Esophagus muscularis mucosa (tissue), 4 donors: Measurements from ENCODE around the gene SLTM.

ENCODE experiments used
- CTCF ChIP-seq, 3 experiments: fragments of 200-600 bp in 2 of 3; fragments of 450-650 bp in 1 of 3; sonication (generic) in 2 of 3; IDR thresholded peaks; one replicate each; pipeline ENCODE4 v1.5.1; 2017 to 2019; ENCODE audit warnings: antibody characterized with exemption in 3 of 3, mild to moderate bottlenecking in 2 of 3, moderate library complexity in 1 of 3
- EP300 ChIP-seq: sonication (generic); formaldehyde crosslinking; IDR thresholded peaks from one replicate; pipeline ENCODE4 v1.6.1; 2017; ENCODE audit warnings: antibody characterized with exemption
- POLR2A ChIP-seq: fragments of 450-650 bp; IDR thresholded peaks from one replicate; pipeline ENCODE4 v1.6.1; 2017; ENCODE audit warnings: antibody characterized with exemption, moderate library complexity, mild to moderate bottlenecking, low read depth
- POLR2AphosphoS5 ChIP-seq, 2 donors: sonication (generic); formaldehyde crosslinking; IDR thresholded peaks; one replicate each; pipeline ENCODE4 v1.6.1; 2017; ENCODE audit warnings: antibody characterized with exemption in 2 of 2

DNA sequence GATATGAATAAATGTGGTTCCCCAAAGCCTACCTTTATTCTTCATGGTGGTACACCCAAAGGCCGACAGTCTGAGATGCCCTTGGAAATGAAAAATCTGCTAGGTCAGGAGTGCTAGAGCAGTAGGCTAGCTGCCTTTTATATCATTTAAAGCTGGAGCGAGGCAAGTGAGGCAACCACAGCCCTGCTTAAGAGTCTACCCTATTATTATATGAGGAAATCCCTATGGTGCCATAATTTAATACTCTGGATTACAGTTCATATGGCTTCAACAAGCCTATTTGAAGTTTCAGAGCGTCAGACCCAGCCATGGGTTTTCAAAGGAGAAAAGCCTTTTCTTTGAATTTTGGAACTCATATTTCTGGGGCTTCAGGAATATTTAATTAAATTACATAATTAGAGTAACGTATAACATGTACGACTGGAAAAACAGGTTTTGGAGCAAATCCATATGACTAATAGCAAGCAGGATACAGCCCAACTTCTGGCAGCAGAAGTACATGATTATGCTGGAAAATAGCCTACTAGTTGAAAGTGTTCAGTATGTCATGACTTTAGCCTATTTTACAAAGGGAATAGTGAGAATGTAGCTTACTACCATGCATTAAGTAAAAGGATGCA, 18.0 kb upstream of the SLTM start:
- no peak for TF ChIP-seq CTCF (IDR thresholded peaks at IDR 0.05)
- TF ChIP-seq POLR2A, result no peak
- no peak for TF ChIP-seq EP300
- TF ChIP-seq POLR2AphosphoS5 (IDR thresholded peaks at IDR 0.05), result no peak
